ENCODE results near the gene FRS3. TPM values are rescaled to one million over a fixed set of nuclear protein-coding genes. Genes with fewer than 3 reads are reported as not detected.

FRS3 gene
- total and polyA plus RNA-seq, 2 experiments from 2014 or later, result 1.3 to 3.3 TPM

DNA sequence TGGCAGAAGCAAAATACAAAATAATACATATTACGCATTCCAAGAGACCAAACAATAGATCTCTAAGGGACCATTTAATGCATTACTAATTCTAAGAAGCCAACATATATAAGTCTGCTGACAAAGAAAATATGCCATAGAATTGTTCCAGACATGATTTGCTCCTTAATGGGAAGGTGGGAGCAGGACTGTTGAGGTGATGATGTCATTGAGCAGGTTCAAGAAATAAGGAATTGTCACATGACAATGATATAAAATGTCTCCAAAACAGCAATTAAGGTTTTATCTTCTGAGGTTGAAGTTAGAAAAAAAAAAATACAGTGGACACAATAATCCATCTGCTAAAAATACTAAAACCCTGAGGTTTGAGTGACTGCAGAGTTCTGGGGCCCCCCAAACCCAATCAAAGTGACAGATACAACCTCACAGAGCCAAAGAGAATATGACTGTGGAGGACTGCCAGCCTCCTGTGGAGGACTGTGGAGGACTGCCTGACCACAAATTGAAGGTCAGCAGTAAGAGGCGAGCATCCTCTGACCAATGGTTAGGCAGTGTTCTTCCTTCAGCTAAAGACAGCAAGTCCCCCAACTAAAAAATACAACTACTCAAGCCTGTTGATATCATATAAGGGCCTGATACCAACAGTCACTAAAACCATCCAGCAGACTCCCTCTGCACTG is 46.8 kb upstream of the FRS3 start:
- no peaks in the 10 kb centered on the region for H3K9me3 Mint-ChIP-seq
- ATAC-seq (no peak), DNase-seq (ENCODE audit: low spot score) (no peak)
- H3K4me3 Mint-ChIP-seq, result no peak overlapping the region
- H3K36me3 ChIP-seq (ENCODE audit: insufficient read depth), result no peaks in the 10 kb centered on the region
- H3K36me3 Mint-ChIP-seq (ENCODE audit: low read depth), result no peaks in the 10 kb centered on the region
- no peak overlapping the region for H3K4me2 ChIP-seq
- H3K27me3 ChIP-seq (ENCODE audit: insufficient read depth), result no peaks in the 10 kb centered on the region
- H3K27ac ChIP-seq (ENCODE audit: low read depth), result no peak overlapping the region
- no peaks in the 10 kb centered on the region for H3K4me1 Mint-ChIP-seq
- no peaks in the 10 kb centered on the region for H3K79me2 ChIP-seq (replicated peaks; ENCODE audit: insufficient read depth)
- H3K4me3 ChIP-seq, result no peak overlapping the region
- no peaks in the 10 kb centered on the region for H3K27me3 Mint-ChIP-seq (ENCODE audit: insufficient read depth, low read depth, poor library complexity)
- no peak overlapping the region for H2AFZ ChIP-seq
- no peaks in the 10 kb centered on the region; the same call in 1 of the 2 replicates for H4K20me1 ChIP-seq (replicated peaks; ENCODE audit: insufficient read depth)
- TF ChIP-seq CREB1 (CRISPR knock-in tag; IDR thresholded peaks at IDR 0.05; ENCODE audit: low read depth) (no peak), ZNF331 (CRISPR knock-in tag; IDR thresholded peaks at IDR 0.05; ENCODE audit: low read depth) (no peak), POLR2AphosphoS5 (IDR thresholded peaks at IDR 0.05; ENCODE audit: low read depth) (no peak), ZNF462 (CRISPR knock-in tag; IDR thresholded peaks at IDR 0.05) (no peak), STAT1 (IDR thresholded peaks at IDR 0.05; ENCODE audit: unreplicated experiment) (no peak), ETS1 (IDR thresholded peaks at IDR 0.05) (no peak), ZNF114 (CRISPR knock-in tag; IDR thresholded peaks at IDR 0.05) (no peak), NANOG (IDR thresholded peaks at IDR 0.05; ENCODE audit: borderline replicate concordance) (no peak), EZH2phosphoT487 (IDR thresholded peaks at IDR 0.05; ENCODE audit: unreplicated experiment) (no peak), REST (IDR thresholded peaks at IDR 0.05; ENCODE audit: unreplicated experiment) (no peak), EZH2 (IDR thresholded peaks at IDR 0.05; ENCODE audit: low read depth, unreplicated experiment) (no peak)
- TF ChIP-seq, protein P1, sequence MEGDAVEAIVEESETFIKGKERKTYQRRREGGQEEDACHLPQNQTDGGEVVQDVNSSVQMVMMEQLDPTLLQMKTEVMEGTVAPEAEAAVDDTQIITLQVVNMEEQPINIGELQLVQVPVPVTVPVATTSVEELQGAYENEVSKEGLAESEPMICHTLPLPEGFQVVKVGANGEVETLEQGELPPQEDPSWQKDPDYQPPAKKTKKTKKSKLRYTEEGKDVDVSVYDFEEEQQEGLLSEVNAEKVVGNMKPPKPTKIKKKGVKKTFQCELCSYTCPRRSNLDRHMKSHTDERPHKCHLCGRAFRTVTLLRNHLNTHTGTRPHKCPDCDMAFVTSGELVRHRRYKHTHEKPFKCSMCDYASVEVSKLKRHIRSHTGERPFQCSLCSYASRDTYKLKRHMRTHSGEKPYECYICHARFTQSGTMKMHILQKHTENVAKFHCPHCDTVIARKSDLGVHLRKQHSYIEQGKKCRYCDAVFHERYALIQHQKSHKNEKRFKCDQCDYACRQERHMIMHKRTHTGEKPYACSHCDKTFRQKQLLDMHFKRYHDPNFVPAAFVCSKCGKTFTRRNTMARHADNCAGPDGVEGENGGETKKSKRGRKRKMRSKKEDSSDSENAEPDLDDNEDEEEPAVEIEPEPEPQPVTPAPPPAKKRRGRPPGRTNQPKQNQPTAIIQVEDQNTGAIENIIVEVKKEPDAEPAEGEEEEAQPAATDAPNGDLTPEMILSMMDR (conservative IDR thresholded peaks at IDR 0.05; ENCODE audit: low read depth in 2 of 2), result no peak
- H3F3A ChIP-seq (replicated peaks; ENCODE audit: low read depth), result no peaks in the 10 kb centered on the region
- H3K4me1 ChIP-seq (ENCODE audit: insufficient read depth), result no peaks in the 10 kb centered on the region
- H3K9me2 ChIP-seq (ENCODE audit: insufficient read depth), result no peaks in the 10 kb centered on the region
- no peak overlapping the region for H3K27ac Mint-ChIP-seq

All from GM23338 (cell line).